HCT116 (cell line): ENCODE results near the gene OR6X1. TPM values are rescaled to one million over a fixed set of nuclear protein-coding genes. Genes with fewer than 3 reads are reported as not detected.

Experiments
- ATAC-seq: fragments of 200-7000 bp; cut with Tn5 transposase; 2 replicates; pipeline ENCODE4 v1.9.1; 2020; ENCODE audit warnings: mild to moderate bottlenecking, moderate library complexity
- BruUV-seq: library from RNA; stranded (reverse); fragments of 400-500 nt; replicated peaks from 2 replicates; lab custom pipeline; 2021; lab: Mats Ljungman, UMichigan
- CTCF ChIA-PET: fragments of 300-600 bp; sonication (Branson Sonifier 250); formaldehyde crosslinking; loops from one replicate; lab custom pipeline; 2021; ENCODE audit warnings: antibody characterized with exemption; lab: Charles Lee
- POLR2A ChIA-PET: fragments of 300-600, 350-600 bp; sonication (Branson Sonifier 250); formaldehyde crosslinking; loops from one replicate; lab custom pipeline; 2021; ENCODE audit warnings: antibody characterized with exemption; lab: Charles Lee
- RAD21 ChIA-PET, 2 experiments: fragments of 300-600 bp; sonication (Branson Sonifier 250); formaldehyde crosslinking; loops; one replicate each; lab custom pipeline; 2023; ENCODE audit warnings: low total read pairs in 2 of 2; ENCODE audit not compliant: uncharacterized antibody in 2 of 2, unreplicated experiment in 2 of 2, low non-redundant PET in 1 of 2; lab: Charles Lee
- DNase-seq: peaks from one replicate; pipeline ENCODE4 v3.0.0-alpha.2; 2010; ENCODE audit warnings: low read depth, low spot score
- H2AFZ ChIP-seq: fragments of 200-600 bp; shearing (Covaris generic), sonication (generic); 2 replicates; pipeline ENCODE4 v1.6.1; 2017; ENCODE audit warnings: low read depth, mixed run types, mixed read lengths, antibody characterized with exemption, low read length; ENCODE audit not compliant: poor library complexity, severe bottlenecking
- H3K27ac ChIP-seq: 2 replicates; pipeline ENCODE4 v1.5.1; 2012; ENCODE audit warnings: low read depth, low read length
- H3K27me3 ChIP-seq: fragments of 200-600 bp; sonication (generic); 2 replicates; pipeline ENCODE4 v1.6.1; 2016; ENCODE audit warnings: mixed run types, low read length, mixed read lengths; ENCODE audit not compliant: insufficient read depth
- H3K36me3 ChIP-seq, 2 experiments: fragments of 200-500 bp in 1 of 2; fragments of 200-600 bp in 1 of 2; sonication (Bioruptor generic) in 1 of 2; sonication (generic) in 1 of 2; 2 replicates each; pipeline versions ENCODE4 v1.5.1 to v1.6.1; 2014 to 2016; ENCODE audit warnings: low read length in 2 of 2, inconsistent platforms in 1 of 2, mixed read lengths in 1 of 2, mixed run types in 1 of 2; ENCODE audit not compliant: insufficient read depth in 2 of 2, control insufficient read depth in 1 of 2
- H3K4me1 ChIP-seq, 2 experiments: fragments of 200-600 bp in 1 of 2; sonication (generic) in 1 of 2; 2 replicates each; pipeline versions ENCODE4 v1.5.1 to v1.6.1; 2012 to 2017; ENCODE audit warnings: low read length in 2 of 2, inconsistent platforms in 1 of 2, mild to moderate bottlenecking in 1 of 2, mixed read lengths in 1 of 2, mixed run types in 1 of 2, moderate library complexity in 1 of 2; ENCODE audit not compliant: insufficient read depth in 2 of 2, control insufficient read depth in 1 of 2
- H3K4me2 ChIP-seq: fragments of 200-600 bp; sonication (generic); 2 replicates; pipeline ENCODE4 v1.6.1; 2017; ENCODE audit warnings: mixed run types, low read length, mixed read lengths
- H3K4me3 ChIP-seq, 2 experiments: fragments of 200-600 bp in 1 of 2; sonication (generic) in 1 of 2; replicated peaks in 1 of 2; 2 replicates each; pipeline ENCODE4 v1.5.1; 2011 to 2016; ENCODE audit warnings: low read length in 2 of 2, control low read depth in 1 of 2, low read depth in 1 of 2, mild to moderate bottlenecking in 1 of 2, mixed read lengths in 1 of 2, mixed run types in 1 of 2
- H3K79me2 ChIP-seq: fragments of 200-600 bp; sonication (generic); 2 replicates; pipeline ENCODE4 v1.6.1; 2017; ENCODE audit warnings: mild to moderate bottlenecking, mixed run types, low read length, moderate library complexity, mixed read lengths; ENCODE audit not compliant: insufficient read depth
- H3K9ac ChIP-seq: fragments of 200-600 bp; sonication (generic); 2 replicates; pipeline ENCODE4 v1.6.1; 2016; ENCODE audit warnings: low read length, mixed read lengths
- H3K9me2 ChIP-seq: fragments of 200-600 bp; sonication (generic), shearing (Covaris generic); 2 replicates; pipeline ENCODE4 v1.6.1; 2017; ENCODE audit warnings: mixed run types, mild to moderate bottlenecking, moderate library complexity; ENCODE audit not compliant: insufficient read depth
- H3K9me3 ChIP-seq, 2 experiments: fragments of 200-500 bp in 1 of 2; fragments of 200-600 bp in 1 of 2; sonication (Bioruptor generic) in 1 of 2; sonication (generic) in 1 of 2; 2 replicates each; pipeline ENCODE4 v1.6.1; 2014 to 2017; ENCODE audit warnings: low read length in 2 of 2, mixed read lengths in 2 of 2, inconsistent platforms in 1 of 2, low read depth in 1 of 2, mild to moderate bottlenecking in 1 of 2, mixed run types in 1 of 2, moderate library complexity in 1 of 2; ENCODE audit not compliant: control insufficient read depth in 1 of 2, insufficient read depth in 1 of 2
- H4K20me1 ChIP-seq: fragments of 200-600 bp; sonication (generic), shearing (Covaris generic); 2 replicates; pipeline ENCODE4 v1.6.1; 2017; ENCODE audit warnings: mixed run types, mild to moderate bottlenecking, moderate library complexity; ENCODE audit not compliant: insufficient read depth
- CBX3 ChIP-seq: IDR thresholded peaks from 2 replicates; pipeline ENCODE4 v1.6.1; 2012; ENCODE audit warnings: low read depth
- EGR1 ChIP-seq: IDR thresholded peaks from 2 replicates; pipeline ENCODE4 v1.6.1; 2012; ENCODE audit warnings: low read depth
- ELF1 ChIP-seq: IDR thresholded peaks from 2 replicates; pipeline ENCODE4 v1.6.1; 2012; ENCODE audit warnings: low read depth, borderline replicate concordance
- EZH2 ChIP-seq: fragments of 200-600 bp; sonication (generic); IDR thresholded peaks from 2 replicates; pipeline ENCODE4 v1.6.1; 2017; ENCODE audit warnings: antibody characterized with exemption, mixed run types
- EZH2phosphoT487 ChIP-seq: fragments of 200-600 bp; IDR thresholded peaks from 2 replicates; pipeline ENCODE4 v1.6.1; 2018; ENCODE audit warnings: antibody characterized with exemption, borderline replicate concordance
- FOSL1 ChIP-seq: IDR thresholded peaks from 2 replicates; pipeline ENCODE4 v1.6.1; 2012; ENCODE audit warnings: low read depth
- JUND ChIP-seq: IDR thresholded peaks from 2 replicates; pipeline ENCODE4 v1.6.1; 2012
- POLR2A ChIP-seq: IDR thresholded peaks from 2 replicates; pipeline ENCODE4 v1.7.0; 2011; ENCODE audit warnings: borderline replicate concordance; ENCODE audit not compliant: insufficient read depth, insufficient read length; ENCODE audit errors: extremely low read depth
- POLR2AphosphoS5 ChIP-seq: IDR thresholded peaks from 2 replicates; pipeline ENCODE4 v1.6.1; 2011; ENCODE audit warnings: mild to moderate bottlenecking, low read depth, low read length, moderate library complexity
- SIN3A ChIP-seq: IDR thresholded peaks from 2 replicates; pipeline ENCODE4 v1.6.1; 2012; ENCODE audit warnings: low read depth
- SP1 ChIP-seq: IDR thresholded peaks from 2 replicates; pipeline ENCODE4 v1.6.1; 2012; ENCODE audit warnings: low read depth
- SRF ChIP-seq: IDR thresholded peaks from 2 replicates; pipeline ENCODE4 v1.6.1; 2012; ENCODE audit warnings: low read depth
- TCF7L2 ChIP-seq: IDR thresholded peaks from 2 replicates; pipeline ENCODE4 v1.7.0; 2011; ENCODE audit warnings: borderline replicate concordance, inconsistent platforms; ENCODE audit not compliant: insufficient read depth, insufficient read length; ENCODE audit errors: extremely low read depth
- YY1 ChIP-seq: IDR thresholded peaks from 2 replicates; pipeline ENCODE4 v1.6.1; 2011; ENCODE audit warnings: low read length, low read depth, moderate library complexity, mild to moderate bottlenecking; ENCODE audit not compliant: insufficient replicate concordance; ENCODE audit errors: extremely low read depth
- ZFX ChIP-seq: fragments of 450-650 bp; IDR thresholded peaks from 2 replicates; pipeline ENCODE4 v1.6.1; 2017
- ZNF274 ChIP-seq: fragments of 200-500 bp; sonication (Bioruptor generic); IDR thresholded peaks from 2 replicates; pipeline ENCODE4 v1.6.1; 2014; ENCODE audit warnings: mild to moderate bottlenecking, low read depth, low read length, inconsistent platforms
- intact Hi-C: fragments of 100-400 bp; cut with micrococcal nuclease; formaldehyde crosslinking; loops from 2 replicates; pipeline ENCODE4 v1.10.0; 2022
- total RNA-seq: library from RNA; stranded (reverse); gene quantifications from one replicate; pipeline ENCODE4 v1.2.1, GENCODE V29; 2021; ENCODE audit not compliant: unreplicated experiment
- TF ChIP-seq, protein P1 (sequence below): IDR thresholded peaks from 2 replicates; pipeline ENCODE4 v1.6.1; 2012; ENCODE audit warnings: low read depth
- TF ChIP-seq, protein P2 (sequence below): IDR thresholded peaks from 2 replicates; pipeline ENCODE4 v1.6.1; 2012
- TF ChIP-seq, protein P3 (sequence below), 3 experiments: fragments of 200-600 bp in 1 of 3; sonication (generic) in 1 of 3; IDR thresholded peaks in 2 of 3; conservative IDR thresholded peaks in 1 of 3; 2 replicates each; pipeline ENCODE4 v1.5.1; 2012 to 2017; ENCODE audit warnings: low read depth in 2 of 3, low read length in 2 of 3, antibody characterized with exemption in 1 of 3, borderline replicate concordance in 1 of 3, control low read depth in 1 of 3, mild to moderate bottlenecking in 1 of 3, mixed read lengths in 1 of 3, mixed run types in 1 of 3, moderate library complexity in 1 of 3; ENCODE audit not compliant: insufficient read depth in 1 of 3

Gene OR6X1
- total RNA-seq, 1 experiment from 2014 or later, result not detected

DNA sequence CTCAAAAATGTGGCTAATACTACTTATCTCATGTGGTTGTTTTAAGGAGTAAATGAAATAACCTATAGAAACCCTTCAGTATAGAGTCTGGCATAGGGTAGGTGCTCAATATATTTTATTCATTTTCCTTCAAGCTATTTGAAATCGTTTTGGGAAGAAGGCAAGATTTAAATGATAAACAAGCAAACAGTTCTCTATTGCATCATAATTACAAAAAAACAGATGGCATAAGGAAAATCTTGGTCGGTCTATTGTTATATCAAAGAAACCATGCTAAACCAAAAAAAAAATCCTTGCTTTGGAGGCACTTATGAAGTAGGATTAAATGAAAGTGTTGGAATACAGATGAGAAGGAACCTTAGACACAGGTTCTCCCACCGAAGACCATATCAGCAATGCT, 17.5 kb downstream of the OR6X1 start:
- peaks cover 10 to 18% of the 10 kb centered on the region in 2 experiments for H3K36me3 ChIP-seq

More for the DNA sequence above, 17.5 kb downstream of the OR6X1 start:
- Histone ChIP-seq H3K27me3 (no peaks in the 10 kb centered on the region), H3K27ac (no peak overlapping the region), H3K79me2 (peaks cover 96% of the 10 kb centered on the region), H3K4me2 (no peak overlapping the region), H2AFZ (no peak overlapping the region), H3K4me1 (peaks cover 3 to 10% of the 10 kb centered on the region in 2 experiments; a peak in 3 of 4 replicates), H4K20me1 (0 out of 2 replicates have a peak, but pooled peaks cover 6% of the 10 kb centered on the region), H3K9me3 (no peaks in the 10 kb centered on the region), H3K9ac (no peak overlapping the region), H3K9me2 (no peaks in the 10 kb centered on the region), H3K4me3 (no peak overlapping the region)
- no peak for ATAC-seq
- intact Hi-C loops, result no loop called here
- CTCF ChIA-PET, result no interaction called here
- BruUV-seq, result no TSS peak
- POLR2A ChIA-PET, result no interaction called here
- no peak for DNase-seq
- TF ChIP-seq EZH2, result no peak
- TF ChIP-seq EZH2phosphoT487, result no peak
- no peak for TF ChIP-seq JUND
- TF ChIP-seq SRF, result no peak
- TF ChIP-seq ELF1, result no peak
- no peak for TF ChIP-seq SP1
- TF ChIP-seq, protein P1, sequence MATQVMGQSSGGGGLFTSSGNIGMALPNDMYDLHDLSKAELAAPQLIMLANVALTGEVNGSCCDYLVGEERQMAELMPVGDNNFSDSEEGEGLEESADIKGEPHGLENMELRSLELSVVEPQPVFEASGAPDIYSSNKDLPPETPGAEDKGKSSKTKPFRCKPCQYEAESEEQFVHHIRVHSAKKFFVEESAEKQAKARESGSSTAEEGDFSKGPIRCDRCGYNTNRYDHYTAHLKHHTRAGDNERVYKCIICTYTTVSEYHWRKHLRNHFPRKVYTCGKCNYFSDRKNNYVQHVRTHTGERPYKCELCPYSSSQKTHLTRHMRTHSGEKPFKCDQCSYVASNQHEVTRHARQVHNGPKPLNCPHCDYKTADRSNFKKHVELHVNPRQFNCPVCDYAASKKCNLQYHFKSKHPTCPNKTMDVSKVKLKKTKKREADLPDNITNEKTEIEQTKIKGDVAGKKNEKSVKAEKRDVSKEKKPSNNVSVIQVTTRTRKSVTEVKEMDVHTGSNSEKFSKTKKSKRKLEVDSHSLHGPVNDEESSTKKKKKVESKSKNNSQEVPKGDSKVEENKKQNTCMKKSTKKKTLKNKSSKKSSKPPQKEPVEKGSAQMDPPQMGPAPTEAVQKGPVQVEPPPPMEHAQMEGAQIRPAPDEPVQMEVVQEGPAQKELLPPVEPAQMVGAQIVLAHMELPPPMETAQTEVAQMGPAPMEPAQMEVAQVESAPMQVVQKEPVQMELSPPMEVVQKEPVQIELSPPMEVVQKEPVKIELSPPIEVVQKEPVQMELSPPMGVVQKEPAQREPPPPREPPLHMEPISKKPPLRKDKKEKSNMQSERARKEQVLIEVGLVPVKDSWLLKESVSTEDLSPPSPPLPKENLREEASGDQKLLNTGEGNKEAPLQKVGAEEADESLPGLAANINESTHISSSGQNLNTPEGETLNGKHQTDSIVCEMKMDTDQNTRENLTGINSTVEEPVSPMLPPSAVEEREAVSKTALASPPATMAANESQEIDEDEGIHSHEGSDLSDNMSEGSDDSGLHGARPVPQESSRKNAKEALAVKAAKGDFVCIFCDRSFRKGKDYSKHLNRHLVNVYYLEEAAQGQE, result no peak
- no peak for TF ChIP-seq POLR2A
- TF ChIP-seq, protein P2, sequence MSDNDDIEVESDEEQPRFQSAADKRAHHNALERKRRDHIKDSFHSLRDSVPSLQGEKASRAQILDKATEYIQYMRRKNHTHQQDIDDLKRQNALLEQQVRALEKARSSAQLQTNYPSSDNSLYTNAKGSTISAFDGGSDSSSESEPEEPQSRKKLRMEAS, result no peak
- no peak for TF ChIP-seq CBX3
- TF ChIP-seq SIN3A, result no peak
- no peak for TF ChIP-seq TCF7L2
- TF ChIP-seq EGR1, result no peak
- TF ChIP-seq POLR2AphosphoS5, result no peak
- TF ChIP-seq, protein P3, sequence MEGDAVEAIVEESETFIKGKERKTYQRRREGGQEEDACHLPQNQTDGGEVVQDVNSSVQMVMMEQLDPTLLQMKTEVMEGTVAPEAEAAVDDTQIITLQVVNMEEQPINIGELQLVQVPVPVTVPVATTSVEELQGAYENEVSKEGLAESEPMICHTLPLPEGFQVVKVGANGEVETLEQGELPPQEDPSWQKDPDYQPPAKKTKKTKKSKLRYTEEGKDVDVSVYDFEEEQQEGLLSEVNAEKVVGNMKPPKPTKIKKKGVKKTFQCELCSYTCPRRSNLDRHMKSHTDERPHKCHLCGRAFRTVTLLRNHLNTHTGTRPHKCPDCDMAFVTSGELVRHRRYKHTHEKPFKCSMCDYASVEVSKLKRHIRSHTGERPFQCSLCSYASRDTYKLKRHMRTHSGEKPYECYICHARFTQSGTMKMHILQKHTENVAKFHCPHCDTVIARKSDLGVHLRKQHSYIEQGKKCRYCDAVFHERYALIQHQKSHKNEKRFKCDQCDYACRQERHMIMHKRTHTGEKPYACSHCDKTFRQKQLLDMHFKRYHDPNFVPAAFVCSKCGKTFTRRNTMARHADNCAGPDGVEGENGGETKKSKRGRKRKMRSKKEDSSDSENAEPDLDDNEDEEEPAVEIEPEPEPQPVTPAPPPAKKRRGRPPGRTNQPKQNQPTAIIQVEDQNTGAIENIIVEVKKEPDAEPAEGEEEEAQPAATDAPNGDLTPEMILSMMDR (IDR thresholded peaks at IDR 0.05 in 2 of 3, conservative IDR thresholded peaks at IDR 0.05 in 1 of 3; ENCODE audit: borderline replicate concordance in 1 of 3, insufficient read depth in 1 of 3, low read depth in 2 of 3, low read length in 2 of 3), result no peak
- no peak for TF ChIP-seq ZFX
- TF ChIP-seq FOSL1, result no peak
- TF ChIP-seq YY1, result no peak
- no peak for TF ChIP-seq ZNF274
- RAD21 ChIA-PET, result no interaction called here
